Limb (tissue), 2 donors: Measurements from ENCODE around the gene BRAT1.
A peak's percentile ranks its signal among the peaks of the same experiment; 100 is the strongest.
"Not testable (repeated sequence)": the region's sequence is repeated elsewhere in the genome, so short reads cannot be mapped to it uniquely, and the experiment has no call there.

Source experiments
- DNase-seq, 2 donors: peaks; one replicate each; pipeline ENCODE4 v3.0.0-alpha.2; 2016; ENCODE audit errors: extremely low spot score in 2 of 2

BRAT1 gene

DNA sequence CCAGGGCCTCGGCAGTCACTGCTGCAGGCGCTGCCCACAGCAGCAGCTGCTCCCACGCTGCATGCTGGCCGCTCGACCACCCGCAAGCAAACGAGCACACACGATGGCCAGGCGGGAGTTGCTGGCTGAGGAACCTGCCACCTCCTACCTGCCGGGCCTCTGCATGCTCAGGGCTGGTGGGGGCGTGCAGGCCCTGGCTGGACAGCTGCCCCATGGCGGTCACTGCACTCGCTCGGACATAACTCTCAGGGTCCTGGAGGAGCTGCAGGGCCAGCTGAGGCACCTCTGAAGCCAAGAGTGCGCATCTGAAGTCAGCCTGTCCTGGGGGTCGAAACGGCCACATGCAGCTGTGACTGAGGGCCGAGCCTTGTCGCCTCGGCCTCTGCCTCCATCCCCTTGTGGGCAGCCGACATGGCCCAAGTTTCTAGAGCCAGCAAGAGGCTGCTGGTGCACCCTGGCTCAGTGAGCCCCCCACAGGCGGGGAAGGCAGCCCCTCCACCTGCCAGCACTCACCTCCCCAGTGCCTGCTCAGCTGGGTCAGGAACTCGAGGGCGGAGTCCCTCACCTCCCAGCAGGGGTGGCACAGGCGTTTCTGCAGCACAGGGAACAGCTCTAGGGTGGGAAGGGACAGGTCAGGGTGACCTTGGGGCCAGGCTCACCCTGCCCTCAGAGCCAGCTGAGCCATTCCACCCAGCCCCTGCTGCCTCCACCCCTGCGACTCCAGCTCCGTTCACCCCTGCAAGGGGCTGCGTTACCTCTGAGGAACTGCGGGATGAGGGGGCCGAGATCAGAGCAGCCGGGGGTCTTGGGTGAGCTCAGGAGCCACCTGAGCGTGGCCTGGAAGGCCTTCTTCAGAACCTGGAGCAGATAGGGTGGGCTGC, 16.1 kb downstream of the BRAT1 start:
- DNase-seq = peak in 1 of 2 donors; percentile 32

DNA sequence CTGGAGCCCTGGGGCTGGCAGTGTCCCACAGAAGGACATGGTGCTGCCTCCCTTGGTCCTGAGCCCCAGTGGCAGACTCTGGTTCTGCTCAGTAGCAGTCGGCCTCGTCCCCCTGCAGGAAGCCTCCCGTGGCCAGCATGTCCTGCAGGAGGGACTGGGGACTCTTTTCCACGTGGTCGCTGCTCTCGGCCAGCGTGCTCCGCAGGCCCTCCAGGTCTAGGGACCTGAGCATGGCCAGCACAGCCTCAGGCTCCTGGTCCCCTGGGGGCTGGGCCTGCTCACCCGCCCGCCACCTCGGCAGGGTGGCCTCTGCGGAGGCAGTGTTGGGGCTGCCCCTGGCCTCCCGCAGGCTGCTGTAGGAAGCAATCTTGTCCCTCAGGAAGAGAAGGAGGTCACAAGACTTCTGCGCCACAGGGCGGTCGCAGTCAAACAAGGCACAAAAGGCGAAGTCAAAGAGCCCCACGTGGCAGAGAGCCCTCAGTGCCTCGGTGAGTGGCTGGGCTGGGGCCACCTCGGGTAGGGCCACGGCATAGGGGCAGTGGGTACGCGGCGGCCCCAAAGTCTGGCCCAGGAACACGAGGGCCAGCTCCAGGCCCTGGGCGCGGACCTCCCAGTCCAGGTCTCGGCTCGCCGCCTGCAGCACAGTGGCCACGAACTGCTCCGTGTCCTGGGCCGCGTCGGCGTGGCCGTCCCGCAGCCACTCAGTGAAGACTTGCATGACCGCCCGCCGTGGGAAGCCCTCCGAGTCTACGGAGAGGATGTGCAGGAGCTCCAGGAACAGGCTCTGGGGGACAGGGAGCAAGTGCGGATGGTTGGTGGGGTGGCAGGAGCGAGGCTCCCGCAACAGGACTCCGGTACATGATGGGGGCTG, 17.1 kb downstream of the BRAT1 start:
- no peak for DNase-seq

DNA sequence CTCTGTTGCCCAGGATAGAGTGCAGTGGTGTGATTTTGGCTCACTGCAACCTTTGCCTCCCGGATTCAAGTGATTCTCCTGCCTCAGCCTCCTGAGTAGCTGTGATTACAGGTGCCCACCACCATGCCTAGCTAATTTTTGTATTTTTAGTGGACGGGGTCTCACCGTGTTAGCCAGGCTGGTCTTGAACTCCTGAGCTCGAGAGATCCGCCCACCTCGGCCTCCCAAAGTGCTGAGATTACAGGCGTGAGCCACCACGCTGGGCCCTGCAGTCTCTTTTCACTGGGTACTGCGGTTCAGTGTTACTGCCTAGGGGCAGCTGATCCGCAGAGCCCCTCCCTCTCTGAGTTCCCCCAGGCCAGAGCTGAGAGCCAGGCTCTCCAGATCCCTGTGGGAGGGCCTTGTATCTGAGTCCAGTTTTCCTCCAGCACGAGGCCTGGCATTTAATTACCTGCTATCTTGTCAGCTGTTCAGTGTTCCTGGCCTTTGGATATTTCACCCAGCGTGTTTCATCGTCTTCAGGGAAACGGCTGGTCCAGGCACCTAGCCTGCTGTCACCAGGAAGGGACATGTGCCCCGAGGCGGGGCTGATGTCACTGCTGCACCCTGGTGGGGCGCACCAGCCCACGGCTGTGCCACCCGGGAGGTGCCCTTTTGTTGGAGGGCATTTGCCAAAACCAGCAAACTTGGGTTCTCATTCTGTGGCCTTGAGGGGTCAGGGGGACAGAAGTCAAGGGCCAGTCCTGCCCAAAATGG, 19.3 kb downstream of the BRAT1 start:
- DNase-seq = not testable (repeated sequence)

DNA sequence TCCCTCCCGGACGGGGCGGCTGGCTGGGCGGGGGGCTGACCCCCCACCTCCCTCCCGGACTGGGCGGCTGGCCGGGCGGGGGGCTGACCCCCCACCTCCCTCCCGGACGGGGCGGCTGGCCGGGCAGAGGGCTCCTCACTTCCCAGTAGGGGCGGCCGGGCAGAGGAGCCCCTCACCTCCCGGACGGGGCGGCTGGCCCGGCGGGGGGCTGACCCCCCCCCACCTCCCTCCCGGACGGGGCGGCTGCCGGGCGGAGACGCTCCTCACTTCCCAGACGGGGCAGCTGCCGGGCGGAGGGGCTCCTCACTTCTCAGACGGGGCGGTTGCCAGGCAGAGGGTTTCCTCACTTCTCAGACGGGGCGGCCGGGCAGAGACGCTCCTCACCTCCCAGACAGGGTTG, 21.1 kb downstream of the BRAT1 start:
- DNase-seq = not testable (repeated sequence)

DNA sequence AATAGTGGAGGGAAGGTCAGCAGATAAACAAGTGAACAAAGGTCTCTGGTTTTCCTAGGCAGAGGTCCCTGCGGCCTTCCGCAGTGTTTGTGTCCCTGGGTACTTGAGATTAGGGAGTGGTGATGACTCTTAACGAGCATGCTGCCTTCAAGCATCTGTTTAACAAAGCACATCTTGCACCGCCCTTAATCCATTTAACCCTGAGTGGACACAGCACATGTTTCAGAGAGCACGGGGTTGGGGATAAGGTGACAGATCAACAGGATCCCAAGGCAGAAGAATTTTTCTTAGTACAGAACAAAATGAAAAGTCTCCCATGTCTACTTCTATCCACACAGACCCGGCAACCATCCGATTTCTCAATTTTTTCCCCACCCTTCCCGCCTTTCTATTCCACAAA, 21.8 kb downstream of the BRAT1 start:
- not testable (repeated sequence) for DNase-seq

DNA sequence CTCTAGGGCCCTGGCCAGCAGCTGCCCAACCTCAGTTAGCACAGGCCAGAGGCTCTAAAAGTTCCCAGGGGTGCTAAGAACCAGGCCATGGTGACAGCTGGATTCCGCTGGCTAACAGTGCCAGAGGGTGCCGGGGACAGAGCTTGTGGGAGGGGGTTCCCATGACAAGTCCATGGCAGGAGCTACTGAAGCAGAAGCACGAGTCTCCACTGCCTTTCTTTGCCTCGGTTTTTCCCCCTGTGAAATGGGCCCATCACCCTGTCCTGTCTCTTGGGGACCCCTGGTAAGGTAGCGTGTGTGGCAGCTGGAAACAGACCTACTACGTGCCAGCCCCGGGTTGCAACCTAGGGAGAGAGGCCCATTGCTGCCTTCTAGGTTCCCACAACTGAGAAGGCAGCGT, 22.5 kb downstream of the BRAT1 start:
- not testable (repeated sequence) for DNase-seq

DNA sequence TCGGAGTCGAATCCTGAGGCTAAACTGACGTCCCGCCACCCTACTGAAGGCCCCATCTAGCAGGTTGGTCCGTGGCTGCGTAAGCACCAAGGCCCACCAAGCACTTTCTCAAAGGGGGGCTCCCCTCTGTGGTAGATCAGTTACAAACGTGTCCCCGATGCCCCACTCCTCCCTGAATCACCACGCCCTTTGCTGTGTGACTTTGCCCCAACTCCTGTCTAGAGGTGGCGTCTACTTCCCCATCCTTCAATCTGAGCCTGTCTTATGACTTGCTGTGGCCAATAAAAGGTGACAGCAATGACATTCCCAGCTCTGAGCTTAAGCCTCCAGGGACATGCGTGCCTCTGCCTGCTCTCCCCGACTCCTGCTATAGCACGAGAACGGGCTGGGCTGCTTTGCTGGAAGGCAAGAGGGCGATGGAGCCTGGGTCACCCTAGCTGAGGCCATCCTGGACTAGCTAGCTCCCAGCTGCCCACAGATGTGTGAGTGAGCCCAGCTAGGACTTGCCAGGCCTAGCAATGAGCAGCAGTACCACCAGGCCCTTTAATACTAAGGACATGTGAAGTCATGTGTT, 23.0 kb downstream of the BRAT1 start:
- not testable (repeated sequence) for DNase-seq

DNA sequence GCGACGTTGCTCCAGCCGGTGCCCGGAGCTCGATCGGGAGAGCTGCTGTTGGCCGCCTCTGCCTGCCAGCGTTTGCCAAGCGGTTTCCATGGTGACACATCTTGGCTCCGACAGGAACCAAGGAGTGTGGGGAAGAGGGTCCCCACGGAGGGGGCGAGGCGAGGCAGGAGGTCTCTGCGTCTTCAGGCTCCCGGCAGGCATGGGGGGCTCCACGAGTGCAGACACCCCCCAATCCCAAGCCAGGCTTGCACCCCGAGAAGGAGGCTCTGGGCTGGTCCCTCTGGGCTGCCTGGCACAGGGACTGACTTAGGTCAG, 23.6 kb downstream of the BRAT1 start:
- not testable (repeated sequence) for DNase-seq

DNA sequence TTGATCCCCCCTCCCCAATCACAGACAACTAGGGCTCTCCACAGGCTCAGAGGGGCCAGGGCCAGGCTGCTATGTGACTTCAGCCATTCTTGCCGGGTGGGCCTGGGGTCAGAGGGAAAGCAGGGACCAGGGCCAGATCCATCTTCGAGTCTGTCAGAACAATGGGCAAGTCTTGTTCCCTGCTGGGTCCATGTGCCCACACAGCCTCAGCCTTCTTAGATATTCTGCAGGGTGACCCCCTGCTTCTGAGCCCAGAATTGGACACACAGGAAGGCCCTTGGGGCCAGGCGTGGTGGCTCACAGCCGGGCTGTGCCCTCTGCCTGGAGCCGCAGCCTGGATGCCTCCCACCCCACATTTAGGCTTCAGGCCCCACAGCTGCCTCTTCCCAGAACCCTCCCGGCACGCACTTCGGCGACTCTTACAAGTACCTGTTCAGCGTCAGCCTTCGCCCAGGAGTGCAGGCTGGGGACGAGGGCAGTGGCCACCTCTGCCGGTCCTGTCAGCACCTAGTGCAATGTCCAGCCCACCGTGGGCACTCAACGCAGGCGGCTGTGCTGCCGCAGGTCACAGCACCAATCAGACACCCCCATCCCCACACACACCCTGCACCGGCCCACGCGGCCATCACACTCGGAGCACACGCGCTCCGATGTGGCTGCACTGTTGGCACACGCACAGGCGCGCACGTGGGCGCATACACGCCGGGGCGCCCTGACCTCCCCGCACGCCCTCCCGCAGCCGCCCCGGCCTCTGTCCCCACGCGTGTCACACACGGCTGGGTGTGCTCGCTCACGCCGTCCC, 24.1 kb downstream of the BRAT1 start:
- DNase-seq = not testable (repeated sequence)

DNA sequence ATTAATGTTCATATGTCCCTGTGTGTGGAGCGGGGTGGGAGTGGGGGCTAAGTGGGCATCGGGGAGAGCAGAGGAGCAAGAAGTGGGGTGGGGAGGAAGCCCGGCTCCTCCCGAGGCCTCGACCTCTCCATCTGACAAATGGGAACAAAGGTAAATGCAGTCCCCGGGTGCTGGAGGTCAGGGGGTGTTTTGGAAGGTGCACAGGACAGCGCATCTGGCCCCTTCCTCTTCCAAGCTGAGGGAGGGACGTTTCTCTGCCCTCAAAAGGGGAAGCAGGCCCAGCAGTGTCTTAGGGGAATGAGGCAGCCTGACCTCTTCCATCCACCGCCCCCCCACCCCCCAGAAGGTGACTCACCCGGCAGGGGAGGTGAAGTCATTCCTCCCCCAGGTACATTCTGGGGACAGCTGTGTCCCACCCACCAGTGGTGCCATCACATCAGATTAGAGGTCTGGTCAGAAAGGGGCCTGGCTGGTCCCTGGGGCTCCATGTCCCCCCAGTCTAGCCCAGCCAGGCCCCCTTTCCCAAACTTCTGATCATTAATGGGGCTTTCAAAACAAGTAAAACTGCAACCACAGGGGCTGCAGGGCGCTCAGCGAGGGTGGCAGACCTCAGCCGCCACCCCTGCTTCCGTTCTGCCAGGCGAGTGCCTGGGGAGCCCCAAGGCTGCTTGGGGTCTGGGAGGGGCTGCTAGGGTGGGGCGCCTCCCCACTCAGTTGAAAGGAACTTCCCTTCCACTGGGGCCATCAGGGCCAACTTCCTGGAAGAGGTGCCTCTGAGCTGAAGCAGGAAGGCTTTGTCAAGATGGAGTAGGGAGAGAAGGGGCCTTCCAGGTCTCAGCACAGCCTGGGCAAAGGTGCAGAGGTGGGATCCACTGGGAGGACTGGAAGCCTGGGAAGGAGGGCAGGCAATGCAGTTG, 25.0 kb downstream of the BRAT1 start:
- DNase-seq = no peak

DNA sequence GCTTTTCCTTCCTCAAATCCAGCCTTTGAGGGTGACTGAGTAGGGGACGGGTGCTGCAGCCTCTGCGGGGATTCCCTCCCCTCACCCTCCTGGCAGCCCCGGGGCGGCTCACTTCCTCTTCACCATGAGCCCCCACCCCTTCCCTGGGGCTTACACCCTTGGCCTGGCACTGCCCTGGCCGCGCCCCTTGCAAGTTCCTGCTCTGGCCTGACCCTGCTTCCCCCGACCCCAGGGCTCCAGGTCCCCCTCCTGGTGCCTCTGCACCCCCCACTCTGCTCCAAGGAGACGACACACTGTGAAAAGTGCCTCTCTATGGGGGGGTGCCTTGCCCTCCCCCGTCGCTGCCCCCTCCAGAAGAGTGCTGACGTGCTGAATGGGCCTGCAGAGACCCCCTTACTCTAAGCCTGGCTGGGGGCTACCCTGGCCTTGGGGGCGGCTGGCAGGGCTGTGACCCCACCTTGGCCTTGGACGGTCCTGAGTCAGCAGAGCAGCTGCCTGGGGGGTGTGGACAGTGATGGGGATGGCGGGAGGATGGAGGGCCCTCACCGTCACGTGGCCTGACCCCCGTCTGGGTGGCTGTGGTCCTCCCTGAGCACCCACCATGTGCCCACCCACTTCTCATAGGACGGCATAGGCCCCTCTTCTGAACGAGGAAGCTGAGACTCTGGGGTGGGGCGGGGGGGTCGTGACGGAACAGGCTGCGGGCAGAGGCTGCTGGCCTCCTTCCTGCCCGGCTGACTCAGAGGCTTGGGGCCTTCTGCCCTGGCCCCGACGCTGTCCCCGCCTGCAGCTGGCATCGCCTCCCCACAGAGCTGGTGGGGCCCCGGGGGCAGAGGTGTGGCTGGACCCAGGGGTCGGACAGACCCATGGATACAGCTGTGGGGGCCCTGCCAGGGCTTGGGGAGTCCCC, 25.9 kb downstream of the BRAT1 start:
- no peak for DNase-seq

DNA sequence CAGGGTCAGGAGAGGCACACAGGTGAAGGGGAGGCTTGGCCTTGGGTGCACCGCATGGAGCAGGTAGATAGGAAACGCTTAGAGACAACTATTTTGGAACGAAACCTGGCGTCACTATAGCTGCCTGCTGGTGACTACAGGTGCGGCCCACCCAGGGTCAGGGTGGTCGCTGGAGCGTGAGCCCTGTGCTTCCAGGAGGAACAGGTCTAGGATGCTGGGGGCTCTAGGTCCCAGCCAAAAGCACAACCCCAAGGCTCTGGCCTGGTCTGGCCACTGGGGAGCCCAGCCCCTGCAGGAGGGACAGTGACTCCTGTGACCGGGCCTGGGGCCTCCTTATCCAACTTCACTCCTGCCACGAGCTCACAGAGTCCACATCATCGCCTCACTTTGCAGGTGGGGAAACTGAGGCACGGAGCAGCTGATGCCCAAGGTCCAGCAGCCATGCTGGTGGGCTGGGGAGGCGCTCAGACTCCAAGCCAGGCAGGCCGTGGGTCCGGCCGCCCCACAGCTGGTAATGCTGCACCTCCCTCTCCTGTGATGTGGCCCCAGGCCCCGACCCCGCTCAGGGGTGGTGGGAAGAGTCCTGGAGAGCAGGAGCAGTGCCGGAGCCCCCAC, 26.7 kb downstream of the BRAT1 start:
- DNase-seq = no peak

DNA sequence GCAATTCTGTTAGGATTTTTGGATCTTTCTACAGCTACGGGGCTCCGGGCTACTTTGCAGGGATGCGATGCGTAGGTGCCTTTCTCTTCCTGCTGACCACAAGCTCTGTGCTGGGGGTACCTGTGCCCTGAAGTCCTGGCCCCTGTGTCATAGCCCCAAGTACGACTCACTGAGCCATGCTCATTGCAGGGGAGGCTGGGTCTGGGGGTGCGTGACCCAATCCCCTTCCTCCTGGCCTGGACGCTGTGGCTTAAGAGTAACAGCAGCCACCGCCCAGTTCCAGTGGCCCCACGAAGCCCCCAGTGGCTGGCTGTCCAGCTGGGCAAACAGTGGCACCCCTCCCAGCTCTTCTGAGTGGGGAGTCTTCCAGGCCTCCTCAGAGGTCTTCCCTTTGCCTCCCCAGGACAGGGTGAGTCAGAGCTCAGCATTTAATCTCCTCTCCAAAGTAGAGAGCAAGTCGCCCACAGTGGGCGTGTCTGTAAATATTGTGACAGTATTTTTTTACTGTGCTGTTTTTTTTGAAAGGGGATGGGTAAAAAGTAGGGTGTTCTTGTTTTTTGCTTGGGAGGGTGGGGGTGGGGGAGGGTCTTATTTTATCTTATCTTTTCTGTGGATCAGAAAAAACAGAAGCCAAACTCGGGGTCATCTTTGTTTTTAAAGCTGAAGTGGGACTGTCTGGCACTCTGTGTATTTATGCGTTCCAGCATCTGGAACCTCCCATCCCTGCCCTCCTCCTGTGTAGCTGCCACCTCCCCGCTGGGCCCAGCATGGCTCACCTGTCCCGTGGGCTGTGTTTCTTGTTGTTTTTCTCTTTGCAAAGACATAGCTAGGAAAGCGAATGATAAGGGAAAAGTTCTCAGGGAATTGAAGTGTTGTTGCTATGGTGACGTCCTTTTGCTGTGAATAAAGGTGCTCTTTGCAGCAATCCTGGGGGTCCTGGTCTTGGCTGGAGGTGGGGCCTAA, 27.5 kb downstream of the BRAT1 start:
- no peak for DNase-seq

DNA sequence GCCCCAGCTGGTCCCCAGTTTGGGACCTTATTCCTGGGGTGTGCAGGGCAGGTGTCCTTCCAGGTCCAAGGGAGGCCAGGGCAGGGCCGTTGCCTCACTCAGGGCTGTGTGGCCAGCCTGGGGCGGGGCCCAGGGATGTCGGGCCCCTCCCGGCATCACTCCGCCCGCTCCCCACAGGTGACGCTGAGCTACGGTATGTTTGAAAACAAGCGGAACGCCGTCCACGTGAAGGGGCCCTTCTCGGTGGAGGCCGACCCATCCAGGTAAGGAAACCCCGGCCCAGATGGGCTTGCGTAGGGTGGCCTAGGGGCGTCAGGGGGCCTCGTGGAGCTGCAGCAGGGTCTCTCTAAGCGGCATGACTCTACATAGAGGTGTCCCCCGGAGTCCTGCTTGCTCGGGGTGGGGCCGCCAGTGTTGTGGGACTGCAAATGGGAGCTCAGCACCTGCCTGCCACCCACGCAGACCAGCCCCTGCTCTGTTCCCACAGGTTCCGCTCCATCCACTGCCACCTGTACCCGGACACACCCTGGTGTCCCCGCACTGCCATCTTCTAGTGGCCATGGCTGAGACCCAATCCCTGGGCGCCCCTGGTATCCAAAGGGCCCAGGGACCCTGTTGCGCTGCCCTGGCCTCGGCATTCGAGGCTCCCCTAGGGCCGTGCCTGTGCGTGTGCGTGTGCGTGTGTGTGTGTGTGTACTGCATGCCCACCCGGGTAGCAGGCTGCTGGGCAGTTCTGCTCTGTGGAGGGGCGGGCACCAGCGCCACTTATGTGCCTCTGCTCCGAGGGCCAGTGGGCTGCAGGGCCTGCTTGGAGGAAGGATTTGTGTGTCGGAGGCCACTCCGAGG, 28.4 kb downstream of the BRAT1 start:
- DNase-seq = no peak

DNA sequence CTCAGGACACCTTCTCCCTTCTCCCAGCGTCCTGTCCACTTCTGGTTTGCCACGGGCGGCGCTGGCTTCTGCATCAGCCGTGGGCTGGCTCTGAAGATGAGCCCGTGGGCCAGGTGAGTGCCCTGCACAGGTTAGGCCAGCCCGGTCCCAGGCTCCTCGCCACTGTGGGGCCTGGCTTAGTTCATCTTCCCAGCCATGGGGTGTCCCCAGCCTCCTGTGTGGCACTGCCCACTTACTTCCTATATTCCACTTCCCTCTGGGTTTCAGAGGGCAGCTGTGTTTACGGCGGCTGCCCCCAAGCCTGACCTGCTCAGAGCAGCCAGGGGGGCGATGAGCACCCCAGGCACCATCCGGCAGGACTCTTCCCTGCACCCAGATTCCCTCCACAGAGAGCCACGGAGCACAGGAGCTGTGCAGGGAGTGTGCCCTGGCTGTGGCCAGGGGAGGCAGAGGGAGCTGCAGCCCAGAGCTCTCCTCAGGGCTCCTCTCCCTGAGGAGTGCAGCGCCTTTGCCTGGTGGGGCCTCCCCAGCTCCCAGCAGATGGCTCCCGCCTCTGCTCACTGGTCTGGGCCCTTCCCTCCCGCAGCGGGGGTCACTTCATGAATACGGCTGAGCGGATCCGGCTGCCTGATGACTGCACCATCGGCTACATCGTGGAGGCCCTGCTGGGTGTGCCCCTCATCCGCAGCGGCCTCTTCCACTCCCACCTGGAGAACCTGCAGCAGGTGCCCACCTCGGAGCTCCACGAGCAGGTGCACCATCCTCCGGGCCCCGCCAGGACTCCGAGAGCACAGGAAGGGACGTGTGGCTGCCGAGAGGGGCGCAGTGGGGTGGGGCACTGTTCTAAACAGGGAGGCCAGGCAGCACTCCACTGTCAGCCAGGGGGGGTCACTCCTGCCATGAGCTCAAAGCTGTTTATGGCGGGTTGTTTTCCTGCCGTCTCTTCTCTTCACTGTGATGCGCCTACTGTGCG, 29.4 kb downstream of the BRAT1 start:
- no peak for DNase-seq
